Lung microvascular endothelial cell (primary cell): Measurements from ENCODE around the gene FAM227B. TPM values are rescaled to one million over a fixed set of nuclear protein-coding genes. Genes with fewer than 3 reads are reported as not detected.
"Not testable (repeated sequence)": the region's sequence is repeated elsewhere in the genome, so short reads cannot be mapped to it uniquely, and the experiment has no call there.

Source experiments
- DNase-seq, 2 donors: peaks; one replicate each; pipeline versions ENCODE4 v3.0.0 to v3.0.0-alpha.2; 2010; ENCODE audit warnings: low read depth in 2 of 2
- total RNA-seq: library from RNA; depleted of rRNA; stranded (reverse); fragments of >200 nt; gene quantifications from 2 replicates; pipeline ENCODE4 v1.2.1, GENCODE V29; 2014

The FAM227B gene, protein sequence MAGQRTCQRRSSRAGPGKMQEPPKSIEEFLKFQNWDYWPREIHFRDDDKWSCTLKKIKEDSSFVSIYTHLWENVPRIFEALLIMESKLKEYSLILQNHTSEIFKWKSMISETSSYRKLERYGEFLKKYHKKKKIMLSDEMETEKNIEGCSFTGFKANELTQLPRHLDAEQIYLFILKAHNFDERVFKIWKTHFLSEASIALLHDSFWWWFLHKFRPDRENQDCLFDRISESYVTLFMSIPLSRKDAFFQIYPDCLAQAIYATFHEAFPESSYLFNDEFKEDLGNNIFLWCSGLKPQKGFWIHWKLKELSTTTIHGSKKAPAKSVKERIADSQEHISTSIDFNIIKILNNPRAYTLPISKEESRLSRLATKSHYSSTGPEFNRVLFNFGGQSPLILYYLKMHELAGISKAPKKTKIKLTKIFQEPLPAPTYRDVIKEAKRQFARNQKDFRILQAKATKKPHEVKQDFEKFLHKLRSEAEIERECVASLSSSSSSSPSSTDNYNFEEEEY
- total RNA-seq = 0.99 and 2.2 TPM in 2 replicates

DNA sequence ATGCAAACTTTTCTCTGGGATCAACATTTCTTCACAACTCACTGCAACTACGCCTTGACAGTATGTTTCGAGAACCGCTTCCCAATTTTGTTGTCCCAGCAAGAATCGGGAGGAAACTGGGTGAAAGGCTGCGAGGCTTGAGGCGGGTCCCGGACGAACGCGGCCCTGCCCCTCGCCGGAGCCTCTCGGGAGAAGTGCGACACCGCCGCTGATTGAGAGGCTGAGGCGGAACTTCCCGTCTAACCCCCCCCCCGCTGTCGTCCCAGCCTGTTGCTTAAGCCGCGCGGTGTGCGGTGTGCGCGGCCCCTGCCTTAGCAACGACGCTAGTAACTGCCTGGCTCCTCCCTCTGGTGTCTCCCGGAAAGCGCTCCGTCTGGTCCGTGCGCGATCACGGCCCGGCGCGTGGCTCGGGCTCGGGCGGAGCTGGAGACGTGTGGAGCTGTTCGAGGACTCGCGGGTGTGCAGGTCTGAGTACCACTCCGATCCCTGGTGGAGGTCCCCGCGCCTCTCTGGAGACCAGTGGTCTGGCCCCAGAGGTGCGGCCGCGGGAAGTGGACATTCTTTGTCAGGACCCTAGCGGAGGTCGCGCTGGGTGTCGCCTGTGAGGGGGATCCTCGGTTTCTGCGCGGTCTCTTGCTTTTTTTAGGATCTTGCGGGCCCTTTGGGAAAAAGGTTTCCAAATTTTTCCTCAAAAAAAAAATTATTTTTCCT lies at the start of gene FAM227B, which contains the start of gene DTWD1:
TSS of gene FAM227B (minus strand) at position 161 of the 711 bp plus-strand sequence. CDS start 5,647 bp downstream, outside the sequence.
TSS of gene DTWD1 (plus strand) at position 391 of the 711 bp plus-strand sequence. CDS start 4,120 bp downstream, outside the sequence.
- peak; percentile 99 for DNase-seq

DNA sequence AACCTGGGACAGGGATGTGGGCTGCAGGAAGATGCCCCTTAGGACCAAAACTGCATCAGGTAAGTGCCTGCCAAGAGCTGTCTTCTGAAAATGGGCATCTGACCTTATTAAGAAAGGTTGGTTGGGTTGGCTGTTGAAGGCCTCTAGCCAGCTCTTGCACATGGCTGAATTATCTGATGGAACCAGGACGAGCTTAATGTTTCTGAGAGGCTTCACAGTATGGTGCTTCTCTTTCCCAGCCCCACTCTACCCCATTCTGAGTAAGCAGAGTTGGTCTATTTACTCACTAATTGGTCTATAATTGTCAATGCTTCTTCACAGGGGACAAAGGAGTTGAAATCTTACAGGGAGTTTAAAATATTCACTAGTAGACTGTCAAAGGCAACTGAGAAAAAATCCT lies 48.7 kb upstream of the FAM227B start:
- no peak for DNase-seq

DNA sequence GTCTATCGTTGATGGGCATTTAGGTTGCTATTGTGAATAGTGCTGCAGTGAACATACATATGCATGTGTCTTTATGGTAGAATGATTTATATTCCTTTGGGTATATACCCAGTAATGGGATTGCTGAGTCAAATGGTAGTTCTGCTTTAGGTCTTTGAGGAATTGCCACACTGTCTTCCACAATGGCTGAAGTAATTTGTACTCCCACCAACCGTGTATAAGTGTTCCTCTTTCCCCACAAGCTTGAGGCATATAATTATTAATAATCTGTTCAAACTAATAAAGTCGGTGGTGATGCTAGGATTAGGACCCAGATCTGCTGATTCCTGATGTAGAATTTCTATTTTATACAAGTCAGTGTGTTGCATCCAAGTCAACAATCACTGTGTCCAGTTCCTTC lies 45.9 kb upstream of the FAM227B start:
- DNase-seq = not testable (repeated sequence)

DNA sequence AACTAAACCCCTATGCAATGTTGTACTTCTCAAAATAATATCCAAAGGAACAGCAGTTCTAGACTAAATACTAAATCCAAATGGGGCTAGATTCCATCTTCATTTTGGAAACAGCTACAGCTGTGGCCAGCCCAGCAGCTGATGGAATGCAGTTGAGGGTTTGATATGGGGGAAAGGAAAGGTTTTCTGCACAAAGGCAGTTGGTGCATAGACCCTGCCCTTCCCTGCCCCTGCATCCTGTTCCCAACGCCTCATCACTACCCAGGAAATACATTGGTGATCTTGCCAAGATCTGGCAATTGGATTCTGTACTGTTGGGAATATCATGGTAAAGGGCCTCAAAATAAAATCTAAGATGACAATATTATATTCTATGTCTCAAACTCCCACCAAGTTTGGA lies 44.1 kb upstream of the FAM227B start:
- peak; percentile 17 for DNase-seq

DNA sequence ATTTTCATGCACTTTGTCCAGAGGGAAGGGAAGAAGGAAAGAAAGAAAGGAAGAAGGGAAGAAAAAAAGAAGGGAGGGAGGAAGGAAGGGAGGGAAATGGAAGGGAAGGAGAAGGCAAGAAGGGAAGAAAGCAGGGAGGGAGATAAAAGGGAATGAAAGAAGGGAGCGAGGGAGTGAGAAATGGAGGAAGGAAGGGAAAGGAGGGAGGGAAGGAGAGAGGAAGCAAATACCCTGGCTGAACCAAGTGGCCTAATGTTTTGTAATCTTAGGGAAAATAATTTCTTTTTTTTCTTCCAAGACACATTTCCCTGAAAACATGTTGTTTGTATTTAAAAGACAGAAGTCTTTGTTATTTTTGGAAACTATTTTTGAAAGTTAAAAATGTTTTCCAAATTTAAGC lies 36.1 kb upstream of the FAM227B start:
- DNase-seq = no peak

DNA sequence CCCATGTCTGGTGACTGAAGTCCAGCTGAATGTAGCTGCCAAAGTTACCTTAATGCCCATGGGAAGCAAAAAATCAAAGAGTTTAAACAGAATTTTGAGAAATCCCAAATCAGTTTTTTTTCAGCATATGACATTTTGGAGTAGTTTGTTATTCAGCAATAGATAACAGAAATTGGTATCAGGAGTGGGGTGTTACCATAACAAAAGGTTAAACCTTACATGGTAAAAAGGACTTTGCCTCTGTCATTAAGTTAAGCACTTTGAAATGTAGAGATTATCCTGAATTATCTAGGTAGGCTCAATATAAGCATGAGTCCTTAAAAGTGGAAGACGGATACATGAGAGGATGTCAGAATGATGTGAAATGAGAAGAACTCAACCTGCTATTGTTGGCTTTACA lies 32.3 kb upstream of the FAM227B start:
- no peak for DNase-seq

DNA sequence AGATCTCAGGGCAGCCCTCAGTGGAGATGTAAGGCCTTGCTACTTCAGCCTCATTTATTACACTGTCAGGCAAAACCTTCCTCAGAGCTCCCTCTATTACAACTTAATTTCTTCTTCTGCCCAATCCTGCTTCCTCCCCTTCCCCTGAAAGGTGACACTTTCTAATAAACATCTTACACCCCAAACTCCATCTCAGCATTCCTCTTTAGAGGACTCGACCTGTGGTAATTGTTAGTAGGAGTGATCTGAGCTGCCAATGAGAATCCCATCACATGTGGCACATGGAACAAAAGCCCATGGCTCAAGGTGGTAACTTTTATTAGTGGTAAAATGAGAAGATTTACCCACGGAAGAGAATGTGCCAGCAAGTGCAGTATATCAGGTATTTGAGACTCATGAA lies 30.1 kb upstream of the FAM227B start:
- DNase-seq = no peak

DNA sequence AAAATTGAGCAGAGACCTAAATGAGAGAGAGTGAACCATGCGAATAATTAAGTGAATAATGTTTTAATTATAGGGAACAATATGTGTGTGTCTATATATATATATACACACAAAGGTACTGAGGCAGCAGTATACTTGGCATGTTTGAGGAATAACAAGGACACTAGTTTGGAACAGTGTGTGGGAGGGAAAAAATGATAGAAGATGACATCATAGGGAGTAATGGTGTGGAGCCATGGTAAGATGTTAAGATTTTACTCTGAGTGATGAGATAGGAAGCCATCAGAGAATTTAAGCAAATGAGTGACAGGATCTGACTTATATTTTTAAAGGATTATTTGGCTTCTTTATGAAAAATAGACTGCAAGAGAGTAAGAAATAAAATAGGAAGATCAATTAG lies 29.4 kb upstream of the FAM227B start:
- no peak for DNase-seq

DNA sequence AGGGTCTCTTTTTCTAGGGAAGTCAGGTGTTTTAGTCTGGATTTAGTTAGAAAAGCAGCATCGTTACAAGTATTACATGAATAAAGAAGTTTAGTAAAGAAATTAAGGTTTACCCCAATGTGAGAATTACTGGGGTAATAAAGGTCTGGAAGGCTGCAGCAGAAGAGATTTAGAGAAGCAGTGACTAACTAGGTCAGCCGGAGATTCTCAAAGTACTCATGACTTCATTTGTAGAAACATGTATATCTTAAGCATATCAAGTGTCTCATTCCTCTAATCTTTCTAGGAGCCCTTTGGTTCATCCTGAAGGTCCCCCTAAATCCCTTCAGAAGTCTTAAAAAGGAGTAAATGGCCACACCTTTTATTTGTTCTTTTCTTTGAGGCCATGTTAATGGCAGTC lies 26.3 kb upstream of the FAM227B start:
- no peak for DNase-seq

DNA sequence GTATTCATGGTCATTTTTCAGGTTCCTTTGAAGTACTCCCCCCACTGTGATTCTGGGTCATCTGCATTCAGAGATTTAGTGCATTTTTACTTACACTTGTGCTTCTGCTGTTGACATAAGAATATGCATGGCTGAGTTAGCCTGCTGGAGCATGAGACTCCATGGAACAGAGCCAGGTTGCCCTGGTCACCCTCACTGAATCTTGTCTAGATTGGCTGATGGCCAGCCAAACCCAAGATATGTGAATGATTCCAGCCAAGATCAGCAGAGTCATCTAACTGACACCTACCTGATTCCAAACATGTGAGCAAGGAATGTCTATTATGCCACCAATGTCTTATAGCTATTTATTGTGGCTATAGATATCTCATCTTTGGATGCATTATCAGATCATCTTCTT lies 25.3 kb upstream of the FAM227B start:
- peak in 1 of 2 donors; percentile 53 for DNase-seq

DNA sequence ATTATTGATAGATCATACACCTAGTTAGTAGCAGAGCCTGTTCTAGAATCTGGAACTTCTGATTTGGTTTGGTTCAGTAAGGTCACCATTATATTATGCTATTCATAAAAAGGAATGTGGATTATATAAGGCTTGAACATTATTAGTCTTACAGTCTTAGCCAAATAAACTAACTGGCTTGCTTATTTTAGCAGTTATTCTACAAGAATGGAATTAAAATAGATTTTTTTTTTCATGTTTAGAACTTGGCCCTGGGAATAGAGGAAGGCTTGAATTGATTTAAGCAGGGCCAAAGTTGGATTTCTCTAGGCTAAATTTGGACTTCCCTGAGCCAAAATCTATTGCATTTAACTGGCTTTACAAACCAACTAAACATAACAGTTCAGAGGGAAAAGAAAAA lies 24.7 kb upstream of the FAM227B start:
- no peak for DNase-seq

DNA sequence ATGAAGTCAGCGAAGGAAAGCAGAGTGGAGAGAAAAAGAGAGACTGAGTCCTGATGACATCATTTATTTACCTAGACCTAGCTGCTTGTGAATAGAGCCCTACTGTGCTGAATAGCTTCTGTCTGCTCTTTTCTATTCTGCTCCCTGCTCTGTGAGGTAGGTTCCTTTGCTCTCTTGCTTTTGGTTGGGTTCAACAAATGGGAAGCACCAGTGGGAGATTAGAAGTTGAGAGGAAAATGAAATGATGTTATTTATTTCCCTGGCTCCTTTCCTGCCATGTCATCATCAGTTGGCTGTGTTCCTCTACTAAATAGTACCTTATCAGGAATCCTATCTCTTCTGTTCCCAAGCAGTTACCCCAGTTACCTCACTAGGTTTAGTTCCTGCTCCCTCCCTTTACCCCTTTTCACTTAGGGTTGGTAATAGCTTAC lies 23.8 kb upstream of the FAM227B start:
- DNase-seq = peak in 1 of 2 donors; percentile 16

DNA sequence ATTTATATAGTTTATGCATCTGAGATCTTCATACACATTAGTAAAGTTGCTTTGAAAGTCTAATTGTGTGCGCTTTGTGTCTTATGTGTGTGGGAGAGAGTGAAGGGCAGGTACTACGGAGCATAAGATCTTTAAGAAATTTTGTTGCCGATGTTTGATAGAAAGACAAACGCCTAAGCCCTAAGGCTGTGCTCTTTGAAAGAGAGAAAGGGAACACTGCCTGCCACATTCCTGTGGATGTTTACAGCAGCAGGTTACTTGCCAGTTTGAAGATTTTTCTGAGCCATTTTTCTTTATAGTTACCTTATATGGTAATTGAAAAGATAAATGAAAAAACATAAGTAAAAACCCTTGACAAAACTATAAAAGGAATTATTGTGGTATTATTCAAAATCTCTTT lies 17.2 kb upstream of the FAM227B start:
- no peak for DNase-seq

DNA sequence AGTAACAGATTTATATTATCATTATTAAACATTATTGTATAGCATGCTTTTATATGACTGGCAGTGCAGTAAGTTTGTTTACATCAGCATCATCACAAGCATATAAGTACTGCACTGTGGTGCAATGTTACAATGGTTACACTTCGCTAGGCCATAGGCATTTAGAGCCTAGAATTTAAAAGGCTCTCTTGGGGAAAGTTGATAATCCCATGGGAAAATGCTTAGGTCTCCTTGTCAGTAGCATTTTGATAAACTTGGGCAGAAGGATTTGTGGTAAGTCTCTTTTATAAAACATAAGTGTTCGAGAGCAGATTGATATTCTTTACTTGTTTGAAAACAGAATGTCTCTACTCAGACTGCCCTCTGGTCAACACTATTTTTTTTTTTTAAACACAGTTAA lies 7.8 kb upstream of the FAM227B start:
- DNase-seq = no peak

DNA sequence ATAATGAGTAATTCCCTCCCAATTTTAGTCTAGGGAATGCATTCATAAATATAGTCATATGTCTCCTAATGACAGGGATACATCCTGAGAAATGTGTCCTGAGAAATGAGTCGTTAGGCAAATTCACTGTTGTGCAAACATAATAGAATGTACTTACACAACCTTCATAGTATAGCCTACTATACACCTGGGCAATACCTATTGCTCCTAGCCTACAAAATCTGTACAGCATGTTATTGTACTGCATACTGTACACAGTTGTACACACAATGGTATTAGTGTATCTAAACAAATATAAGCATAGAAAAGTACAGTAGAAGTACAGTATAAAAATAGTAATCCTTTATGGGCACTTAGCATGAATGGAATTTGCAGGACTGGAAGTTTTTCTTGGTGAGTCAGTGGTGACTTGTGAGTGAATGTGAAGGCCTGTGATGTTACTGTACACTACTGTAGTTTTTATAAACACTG lies 6.8 kb upstream of the FAM227B start:
- DNase-seq = peak in 1 of 2 donors; percentile 68

DNA sequence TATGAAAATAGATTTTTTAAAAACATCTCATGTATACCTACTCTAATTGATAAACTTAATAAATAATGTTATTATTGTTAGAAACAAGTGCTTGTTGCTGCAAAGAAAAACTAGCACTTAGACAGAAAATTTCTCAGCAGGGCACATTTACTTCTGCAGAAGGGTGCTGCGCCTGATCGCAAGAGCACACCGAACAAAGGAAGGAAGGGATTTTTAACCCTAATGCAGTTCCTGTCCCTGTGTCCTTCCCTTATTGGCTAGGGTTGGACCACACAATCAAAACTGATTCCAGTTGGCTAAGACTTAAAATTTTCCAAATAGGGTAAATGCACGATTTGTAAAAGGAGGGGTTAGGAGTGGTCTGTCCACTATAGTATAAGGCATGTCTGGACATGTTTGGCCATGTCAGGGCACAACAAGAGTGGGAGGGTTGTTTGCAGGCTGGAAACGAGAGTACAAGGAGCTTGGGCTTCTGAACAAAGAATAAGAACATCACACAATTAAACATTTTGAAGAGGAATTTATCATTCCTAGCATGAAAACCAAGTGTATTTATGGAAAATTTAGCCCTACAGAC lies 4.9 kb upstream of the FAM227B start:
- no peak for DNase-seq

DNA sequence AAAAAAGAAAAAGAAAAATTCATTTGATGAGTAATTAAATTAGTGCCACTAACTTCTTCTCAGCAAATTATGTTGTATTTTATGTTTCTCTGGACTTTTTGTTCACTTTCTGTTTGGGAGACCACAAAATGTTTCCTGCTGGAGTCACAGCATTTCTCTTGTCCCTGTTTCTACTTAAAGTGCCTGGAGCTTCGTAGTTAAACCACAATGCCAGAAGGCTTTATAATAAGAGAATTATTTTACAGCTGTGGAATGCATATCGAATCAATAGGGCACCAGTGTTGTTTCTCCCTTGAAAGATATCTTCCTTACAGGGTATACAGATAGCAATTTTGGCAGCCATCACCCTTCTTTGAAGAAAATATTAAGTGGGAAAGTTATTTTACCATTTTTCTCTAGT lies 3.4 kb upstream of the FAM227B start:
- no peak for DNase-seq

DNA sequence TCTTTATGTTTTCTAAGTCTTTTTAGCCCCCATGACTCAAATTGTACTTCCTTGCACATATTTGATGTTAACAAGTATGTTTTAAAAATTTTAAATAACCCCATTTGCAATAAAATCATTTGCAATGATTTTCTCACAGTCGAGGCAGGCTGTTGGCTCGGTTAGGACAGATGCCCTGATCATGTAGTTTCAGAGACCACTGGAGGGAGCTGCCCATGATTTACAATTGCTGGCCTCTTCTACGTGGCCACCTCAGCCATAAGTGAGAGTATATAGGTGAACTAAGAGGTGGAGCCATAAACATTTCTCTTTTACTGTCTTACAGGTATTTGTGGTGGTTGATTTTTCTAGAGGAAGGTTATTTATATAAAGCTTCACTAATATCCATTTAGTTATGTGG lies 1.9 kb upstream of the FAM227B start:
- DNase-seq = peak in 1 of 2 donors; percentile 8

DNA sequence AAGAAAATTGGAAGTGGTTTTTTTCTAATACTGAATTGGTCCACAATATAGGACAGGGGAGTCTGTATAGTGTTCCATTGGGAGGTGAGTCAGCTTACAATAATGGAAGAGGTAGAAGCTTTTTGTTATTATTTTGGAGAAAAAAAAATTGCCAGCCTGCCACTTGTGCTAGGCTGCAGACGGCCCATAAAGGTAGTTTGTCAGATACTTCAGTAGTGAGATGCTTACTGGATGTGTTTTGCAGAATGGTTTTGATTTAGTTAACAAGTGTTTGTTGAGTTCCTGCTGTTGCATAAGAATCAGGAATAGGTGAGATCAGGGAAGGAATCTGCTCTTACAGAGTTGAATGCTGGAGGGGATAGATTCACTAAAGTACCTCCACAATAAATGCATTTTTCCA lies 1.3 kb upstream of the FAM227B start:
- DNase-seq = peak in 1 of 2 donors; percentile 3

DNA sequence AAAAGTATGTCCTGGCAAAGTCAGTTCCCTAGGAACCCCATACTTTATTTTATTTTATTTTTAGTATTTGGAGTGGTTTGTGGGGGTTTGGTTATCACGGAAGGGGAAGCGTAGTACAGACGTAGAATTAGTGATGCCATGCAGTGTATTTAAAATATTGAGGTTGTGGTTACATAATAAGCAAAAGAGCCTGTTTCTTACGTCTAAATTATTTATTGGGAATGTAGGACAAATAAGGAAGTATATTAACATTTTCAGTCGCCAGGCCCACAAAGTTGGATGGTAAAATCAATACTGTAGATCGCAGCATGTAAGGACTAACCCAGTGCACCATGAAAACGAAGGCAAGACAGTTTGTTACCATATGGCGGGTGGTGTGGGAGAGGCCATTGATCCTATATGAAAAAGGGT lies 788 bp upstream of the FAM227B start:
- DNase-seq = peak; percentile 21 to 33

DNA sequence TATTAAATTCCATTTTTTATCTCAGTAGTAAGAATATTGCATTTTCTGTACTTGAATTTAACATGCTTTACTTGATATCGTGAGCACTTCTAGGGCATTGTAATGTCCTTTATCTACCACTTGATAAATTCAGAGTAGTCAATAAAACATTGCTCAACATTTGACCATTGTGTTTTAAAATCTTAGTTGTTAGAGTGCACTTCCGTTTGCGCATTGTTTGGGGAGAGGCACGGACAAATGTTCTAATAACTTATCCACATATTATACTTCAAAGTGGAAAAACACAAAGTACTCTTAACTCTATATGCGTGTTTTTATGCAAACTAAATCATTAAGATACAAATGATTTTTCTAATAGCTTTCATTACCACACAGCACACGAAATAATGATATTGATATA lies 419 bp downstream of the FAM227B start:
- peak; percentile 58 to 66 for DNase-seq

DNA sequence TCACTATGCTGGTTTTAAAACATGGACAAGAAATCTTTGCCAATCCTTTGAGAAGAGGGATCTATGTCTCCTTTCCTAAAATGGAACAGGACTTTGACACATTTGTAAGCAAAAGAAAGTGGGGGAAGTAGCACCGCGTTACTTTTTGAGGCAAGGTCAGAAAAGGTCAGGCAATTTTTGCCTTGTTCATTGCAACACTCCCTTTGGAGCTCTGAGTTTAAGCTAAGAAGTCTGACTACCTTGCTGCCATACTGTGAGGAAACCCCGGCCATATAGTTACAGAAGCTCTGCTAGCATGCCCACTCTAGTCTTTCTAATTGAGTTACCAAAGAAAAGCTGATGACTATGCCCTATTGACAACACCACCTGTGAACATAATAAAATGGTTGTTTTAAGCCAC lies 1.4 kb downstream of the FAM227B start:
- DNase-seq = no peak
